ENCODE results near the gene KRT79.

KRT79 gene

GRCh38 chr12:52817699-52818238 lies 16.3 kb downstream of the KRT79 start:
- DNase-seq, result no peak

- no peak for DNase-seq
These were observed 17.0 kb downstream of the KRT79 start for GRCh38 chr12:52817003-52817698.

DNA sequence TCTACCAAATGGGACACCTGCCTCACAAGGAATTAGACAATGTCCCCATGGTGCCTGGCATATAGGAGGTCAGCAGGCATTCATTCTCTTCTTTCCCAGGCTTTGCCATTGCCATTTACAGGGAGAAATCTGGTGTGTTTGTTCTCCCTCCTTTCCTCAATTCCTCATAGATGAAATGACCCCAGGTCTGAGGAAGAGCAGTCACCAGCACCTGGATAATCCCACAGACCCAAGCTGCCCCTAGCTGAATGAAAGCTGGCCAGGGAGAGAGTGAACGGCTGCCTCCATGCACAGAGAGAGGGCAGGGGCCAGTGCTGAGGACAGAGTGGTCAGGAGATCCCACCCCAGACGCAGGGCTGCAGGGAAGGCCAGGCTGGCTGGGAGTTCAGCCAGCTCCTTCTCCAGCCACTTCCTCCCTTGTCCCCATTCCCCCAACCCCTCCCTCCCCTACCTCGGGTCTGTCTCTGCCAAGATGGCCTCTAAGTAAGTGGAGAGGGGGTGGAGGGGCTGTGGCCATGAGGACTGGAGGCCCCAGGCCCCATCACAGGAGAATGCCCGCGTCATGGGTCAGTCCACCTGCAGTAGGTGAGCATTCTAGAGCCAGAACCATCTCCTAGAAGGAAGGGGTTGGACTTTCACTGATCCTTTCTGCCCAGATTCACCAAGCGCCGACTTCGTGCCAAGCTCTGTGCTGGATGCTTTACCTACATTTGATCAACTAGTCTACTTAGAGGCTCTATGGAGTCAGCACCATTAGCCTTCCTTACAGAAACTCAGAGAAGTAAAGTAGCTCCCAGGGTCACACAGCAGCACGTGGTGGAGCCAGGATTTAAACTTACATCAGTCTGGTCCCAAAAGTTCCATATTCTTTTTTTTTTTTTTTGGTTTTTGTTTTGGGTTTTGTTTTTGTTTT lies 18.2 kb downstream of the KRT79 start:
- DNase-seq, result no peak

DNA sequence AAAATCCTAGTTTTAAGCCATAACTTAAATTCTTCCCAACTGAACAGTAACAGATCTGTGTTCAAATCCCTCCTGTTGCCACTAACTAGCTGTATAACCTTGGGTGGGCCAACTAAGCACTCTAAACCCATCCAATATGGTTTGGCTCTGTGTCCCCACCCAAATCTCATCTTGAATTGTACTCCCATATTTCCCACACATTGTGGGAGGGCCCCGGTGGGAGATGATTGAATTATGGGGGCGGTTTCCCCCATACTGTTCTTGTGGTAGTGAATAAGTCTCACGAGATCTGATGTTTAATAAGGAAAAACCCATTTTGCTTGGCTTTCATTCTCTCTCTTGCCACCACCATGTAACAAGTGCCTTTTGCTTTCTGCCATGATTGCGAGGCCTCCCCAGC lies 18.9 kb downstream of the KRT79 start:
- DNase-seq, result no peak

- DNase-seq, result no peak
These were observed 19.4 kb downstream of the KRT79 start for GRCh38 chr12:52814710-52815155.

- DNase-seq, result peak; percentile 53
These were observed 20.0 kb downstream of the KRT79 start, which contains the start of gene KRT4 for GRCh38 chr12:52813885-52814709. KRT4 (minus strand) TSS chr12:52814116; CDS start chr12:52814058, 58 bp downstream.

DNA sequence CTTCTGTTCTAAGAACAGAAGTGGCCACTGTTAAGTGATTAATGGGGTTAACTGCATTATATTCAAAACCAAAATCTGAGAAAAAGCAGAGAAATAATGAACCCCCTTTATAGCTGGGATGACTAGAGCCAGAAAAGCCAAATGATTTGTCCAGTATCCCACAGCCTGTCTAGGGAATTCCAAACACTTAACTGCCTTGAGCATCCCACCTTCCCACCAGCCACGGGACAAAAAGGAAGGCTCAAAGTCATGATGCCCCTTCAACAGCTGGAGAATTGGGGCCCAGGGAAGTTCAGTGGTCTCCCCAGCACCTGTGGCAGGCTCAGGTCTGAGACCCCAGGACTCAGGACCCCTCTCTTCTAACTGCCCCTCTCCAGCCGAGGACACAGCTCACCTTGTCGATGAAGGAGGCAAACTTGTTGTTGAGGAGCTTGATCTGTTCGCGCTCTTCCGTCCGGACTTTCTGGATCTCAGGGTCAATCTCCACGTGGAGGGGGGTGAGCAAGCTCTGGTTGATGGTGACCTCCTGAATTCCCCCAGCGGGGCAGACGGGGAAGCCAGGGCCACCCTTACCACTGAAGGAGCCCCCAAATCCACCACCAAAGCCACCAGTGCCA lies 20.8 kb downstream of the KRT79 start:
- no peak for DNase-seq

GRCh38 chr12:52812749-52813148 lies 21.4 kb downstream of the KRT79 start:
- DNase-seq, result no peak

- no peak for DNase-seq
These were observed 22.1 kb downstream of the KRT79 start for GRCh38 chr12:52812073-52812400.

DNA sequence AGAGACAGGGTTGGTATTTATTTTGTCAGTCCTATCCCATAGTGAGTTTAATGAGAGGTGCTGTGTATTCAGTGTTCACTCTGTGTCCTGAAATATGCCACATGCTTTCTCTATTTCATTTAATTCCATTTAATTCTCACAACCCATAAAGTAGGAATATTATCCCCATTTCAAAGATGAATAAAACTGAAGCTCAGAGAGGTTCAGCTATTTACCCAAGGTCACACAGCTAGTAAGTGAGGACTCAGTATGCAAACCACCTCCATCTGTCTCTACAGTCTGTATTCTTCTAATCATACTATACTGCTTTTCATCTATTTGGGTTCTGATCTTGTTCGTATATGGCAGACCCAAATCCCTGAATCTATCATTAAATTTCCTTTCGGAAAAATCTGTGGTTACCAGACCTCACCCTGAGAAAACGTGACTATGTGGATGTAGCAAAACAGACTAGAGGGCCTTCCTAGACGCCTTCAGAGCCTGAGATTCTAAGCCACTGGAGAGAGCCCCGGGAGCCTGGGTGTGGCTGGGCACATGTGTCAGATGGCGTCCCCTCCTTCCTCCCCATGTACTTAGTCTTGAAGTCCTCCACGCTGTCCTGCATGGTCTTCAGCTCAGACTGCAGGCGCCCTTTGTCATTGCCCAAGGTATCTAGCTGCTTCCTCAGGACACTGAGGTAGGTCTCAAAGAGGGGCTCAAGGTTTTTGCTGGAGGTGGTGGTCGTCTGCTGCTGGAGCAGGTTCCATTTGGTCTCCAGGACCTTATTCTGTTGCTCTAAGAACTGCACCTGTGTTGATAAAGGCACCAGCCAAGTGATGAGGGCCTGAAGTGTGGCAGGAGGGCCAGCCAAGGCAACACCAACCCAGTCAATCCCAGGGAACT lies 22.7 kb downstream of the KRT79 start:
- DNase-seq, result no peak

DNA sequence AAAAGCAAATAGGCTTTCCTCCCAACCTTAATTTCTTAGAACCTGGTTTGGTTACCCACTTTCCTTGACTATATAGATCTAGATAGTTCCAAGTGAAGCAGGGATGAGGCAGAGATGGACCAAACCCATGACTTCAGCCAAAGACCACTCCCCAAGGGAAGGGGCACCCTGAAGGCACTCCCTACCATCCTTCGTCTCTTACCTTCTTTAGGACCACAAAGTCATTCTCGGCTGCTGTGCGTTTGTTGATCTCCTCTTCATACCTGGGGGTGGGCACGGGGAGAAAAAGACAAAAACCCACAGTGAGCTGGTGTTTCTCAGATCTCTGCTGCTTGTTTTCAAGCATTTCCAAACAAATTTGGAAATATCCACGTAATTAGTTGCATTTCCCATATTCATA lies 23.6 kb downstream of the KRT79 start:
- DNase-seq, result no peak

DNA sequence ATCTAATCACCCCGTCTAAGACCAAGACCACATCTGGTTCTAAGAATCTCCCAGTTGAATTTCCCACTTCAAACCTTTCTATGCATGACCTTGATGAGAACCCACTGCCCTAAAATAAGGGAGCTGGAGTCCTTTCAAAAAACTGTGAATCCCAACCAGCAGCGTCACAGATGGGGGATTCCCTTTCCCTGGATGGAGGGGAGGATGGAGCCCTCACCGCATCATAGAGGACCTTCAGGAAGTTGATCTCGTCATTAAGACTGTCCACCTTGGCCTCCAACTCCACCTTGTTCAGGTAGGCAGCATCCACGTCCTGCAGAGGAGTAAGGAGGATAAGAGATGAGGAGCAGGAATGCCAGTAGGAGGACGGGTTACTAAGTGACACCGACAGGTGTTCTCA lies 24.9 kb downstream of the KRT79 start:
- no peak for DNase-seq

DNA sequence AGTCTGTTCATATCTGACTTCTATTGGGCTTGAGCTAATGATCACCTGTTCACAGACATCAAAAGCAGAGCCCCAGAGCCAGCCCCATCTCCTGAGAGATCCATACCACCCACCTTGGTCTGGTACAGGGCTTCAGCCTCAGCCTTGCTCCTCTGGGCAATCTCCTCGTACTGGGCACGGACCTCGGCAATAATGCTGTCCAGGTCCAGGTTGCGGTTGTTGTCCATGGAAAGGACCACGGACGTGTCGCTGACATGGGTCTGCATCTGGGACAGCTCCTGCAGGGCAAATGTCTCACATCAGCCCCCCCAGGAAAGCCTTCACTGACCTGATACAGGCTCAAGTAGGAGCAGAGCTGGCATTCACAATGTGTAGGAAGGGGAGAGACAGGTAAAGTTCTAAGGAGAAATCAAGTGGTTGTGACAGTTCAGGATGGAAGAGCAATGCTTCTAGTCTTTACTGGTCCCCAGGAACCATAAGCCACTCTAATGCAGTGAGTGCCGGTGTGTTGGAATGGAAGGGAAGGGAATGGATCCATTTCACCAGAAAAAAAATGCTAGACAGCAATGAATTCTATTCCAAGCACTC lies 25.4 kb downstream of the KRT79 start:
- DNase-seq, result no peak

- DNase-seq, result no peak
These were observed 26.3 kb downstream of the KRT79 start for GRCh38 chr12:52807544-52808470.

DNA sequence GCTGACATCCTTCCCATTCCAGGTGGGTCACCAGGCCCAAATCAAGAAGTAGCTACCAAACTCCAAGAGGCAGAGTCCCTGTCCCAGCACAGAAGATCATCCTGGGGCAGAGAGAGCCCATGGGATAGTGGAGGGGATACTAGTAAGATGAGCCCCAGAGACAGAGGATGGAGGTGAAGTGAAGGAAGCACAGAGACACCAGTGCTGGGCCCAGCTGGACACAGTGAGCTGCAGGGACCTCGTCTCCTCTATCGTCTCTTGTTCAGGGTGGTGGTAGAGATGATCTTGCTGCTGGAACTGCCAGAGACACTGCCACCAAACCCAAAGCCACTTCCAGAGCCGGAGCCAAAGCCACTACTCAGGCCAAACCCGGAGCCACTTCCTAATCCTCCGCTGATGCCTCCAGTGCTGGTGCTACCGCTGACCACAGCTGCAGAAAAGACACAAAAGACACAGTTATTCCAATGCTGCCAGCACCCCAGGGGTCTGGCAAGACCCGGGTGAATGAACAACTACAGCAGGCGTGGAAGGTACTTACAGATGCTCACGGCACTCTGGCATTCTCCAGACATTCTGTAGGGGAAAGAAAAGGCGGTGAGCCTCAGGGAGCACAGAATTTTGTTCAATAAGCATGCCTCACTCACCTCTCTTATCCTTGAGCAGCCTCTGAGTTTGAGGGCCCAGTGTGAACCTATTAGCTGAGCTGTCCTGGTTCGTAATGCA lies 27.1 kb downstream of the KRT79 start:
- no peak for DNase-seq

- no peak for DNase-seq
These were observed 27.8 kb downstream of the KRT79 start for GRCh38 chr12:52806169-52806811.

DNA sequence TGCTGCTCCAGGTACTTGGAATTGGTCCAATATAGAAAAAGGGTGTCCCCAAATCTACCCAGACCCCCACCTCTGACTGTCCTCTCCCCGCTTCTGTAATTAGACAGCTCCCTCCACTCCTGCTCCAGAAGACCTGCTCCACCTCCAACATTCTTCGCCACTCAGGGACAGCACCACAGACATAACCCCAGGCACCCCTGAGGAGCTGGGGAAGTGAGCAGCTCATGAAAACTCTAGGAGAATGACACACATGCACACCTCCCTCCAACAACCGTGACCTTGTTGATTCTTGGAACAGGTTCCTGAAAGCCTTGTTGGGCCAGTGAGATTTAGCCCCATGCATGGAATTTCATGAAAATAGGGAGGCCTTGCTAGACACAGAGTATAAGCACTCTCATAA lies 28.4 kb downstream of the KRT79 start:
- DNase-seq, result no peak

DNA sequence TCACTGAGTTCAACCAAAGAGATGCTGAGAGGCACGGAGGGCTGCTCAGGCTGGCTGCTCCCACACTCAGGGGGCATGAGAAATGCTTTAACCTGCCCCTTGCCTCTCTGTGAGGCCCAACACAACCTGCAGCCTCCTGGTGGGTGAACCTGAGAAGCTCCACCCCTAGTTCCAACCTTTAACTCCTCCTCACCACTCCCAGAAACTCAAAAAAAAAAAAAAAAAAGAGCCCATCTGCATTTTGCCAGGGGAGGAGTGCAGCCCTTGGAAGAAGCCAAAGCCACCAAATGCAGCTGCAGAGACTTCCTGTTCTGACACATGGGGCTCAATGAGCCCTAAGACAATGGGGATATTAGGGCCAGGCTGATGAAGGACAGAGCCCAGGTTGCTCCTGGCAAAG lies 29.1 kb downstream of the KRT79 start:
- no peak for DNase-seq

DNA sequence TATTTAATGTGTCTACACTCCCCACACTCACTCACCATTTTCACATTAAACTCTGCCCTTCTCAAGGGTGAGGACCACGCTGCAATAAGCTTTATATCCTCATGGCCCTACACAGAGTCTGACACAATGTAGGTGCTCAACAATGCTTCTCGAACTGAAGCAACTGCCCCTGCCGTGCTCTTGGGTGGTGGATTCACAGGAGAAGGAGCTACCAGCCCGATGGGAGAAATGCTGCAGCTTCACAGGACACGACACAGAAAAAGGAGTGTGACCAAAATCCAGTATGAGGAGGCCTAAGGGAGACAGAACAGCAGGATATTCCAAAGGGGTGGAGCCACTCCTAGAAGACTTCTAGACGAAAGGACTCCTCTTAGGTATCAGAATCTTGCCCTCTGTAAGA lies 31.7 kb downstream of the KRT79 start:
- no peak for DNase-seq

All from EL (cell line).